ENCODE data around the gene PMEPA1. TPM values are rescaled to one million over a fixed set of nuclear protein-coding genes. Genes with fewer than 3 reads are reported as not detected.

The PMEPA1 gene
- total and polyA plus RNA-seq, 2 experiments from 2014 or later = 7.3 to 15.4 TPM

GRCh38 chr20:57715268-57715904 is 5.6 kb upstream of the PMEPA1 start:
- no peaks in the 10 kb centered on the region for H3K36me3 Mint-ChIP-seq (ENCODE audit: low read depth)
- Histone ChIP-seq H4K20me1 (replicated peaks; ENCODE audit: insufficient read depth) (0 out of 2 replicates have a peak, but pooled peaks cover 2% of the 10 kb centered on the region), H2AFZ (no peak overlapping the region), H3K36me3 (ENCODE audit: insufficient read depth) (no peaks in the 10 kb centered on the region), H3K79me2 (replicated peaks; ENCODE audit: insufficient read depth) (peaks cover 7% of the 10 kb centered on the region; the same call in 1 of the 2 replicates), H3K27me3 (ENCODE audit: insufficient read depth) (peaks cover 4% of the 10 kb centered on the region; the same call in 1 of the 2 replicates), H3F3A (replicated peaks; ENCODE audit: low read depth) (no peaks in the 10 kb centered on the region), H3K27ac (ENCODE audit: low read depth) (no peak overlapping the region), H3K4me2 (no peak overlapping the region), H3K4me1 (ENCODE audit: insufficient read depth) (peaks cover 13% of the 10 kb centered on the region), H3K9me2 (ENCODE audit: insufficient read depth) (no peaks in the 10 kb centered on the region), H3K4me3 (no peak overlapping the region)
- H3K9me3 Mint-ChIP-seq = no peaks in the 10 kb centered on the region
- peak overlapping the region; percentile 10; the same call in 1 of the 2 replicates for H3K27ac Mint-ChIP-seq
- no peak for TF ChIP-seq JUNB (IDR thresholded peaks at IDR 0.05; ENCODE audit: unreplicated experiment)
- TF ChIP-seq ZNF331 (CRISPR knock-in tag; IDR thresholded peaks at IDR 0.05; ENCODE audit: low read depth) = no peak
- no peak for TF ChIP-seq EZH2phosphoT487 (IDR thresholded peaks at IDR 0.05; ENCODE audit: unreplicated experiment)
- TF ChIP-seq NANOG (IDR thresholded peaks at IDR 0.05; ENCODE audit: borderline replicate concordance) = no peak
- no peak for TF ChIP-seq CREB1 (CRISPR knock-in tag; IDR thresholded peaks at IDR 0.05; ENCODE audit: low read depth)
- TF ChIP-seq EZH2 (IDR thresholded peaks at IDR 0.05; ENCODE audit: low read depth, unreplicated experiment) = no peak
- TF ChIP-seq ETS1 (IDR thresholded peaks at IDR 0.05) = no peak
- no peak for TF ChIP-seq STAT1 (IDR thresholded peaks at IDR 0.05; ENCODE audit: unreplicated experiment)
- no peak for TF ChIP-seq ZNF462 (CRISPR knock-in tag; IDR thresholded peaks at IDR 0.05)
- H3K4me3 Mint-ChIP-seq = no peak overlapping the region
- DNase-seq (ENCODE audit: low spot score) (no peak), ATAC-seq (no peak)
- H3K4me1 Mint-ChIP-seq = peaks cover 30% of the 10 kb centered on the region
- H3K27me3 Mint-ChIP-seq (ENCODE audit: insufficient read depth, low read depth, poor library complexity) = peaks cover 15% of the 10 kb centered on the region

Measured in GM23338 (cell line).